ENCODE measurements around the gene RAET1E.
"Not testable (repeated sequence)": the region's sequence is repeated elsewhere in the genome, so short reads cannot be mapped to it uniquely, and the experiment has no call there.

The RAET1E gene

GRCh38 chr6:149863698-149864577 lies 34.0 kb downstream of the RAET1E start, which contains the start of gene LRP11:
LRP11 (minus strand) TSS chr6:149864359; CDS start chr6:149864020, 339 bp downstream.
- no peaks in the 10 kb centered on the region for H3K9me3 ChIP-seq (replicated peaks; ENCODE audit: low read length)
- peaks cover 41% of the 10 kb centered on the region for H3K4me1 ChIP-seq (ENCODE audit: control insufficient read depth, insufficient read depth, low read length)
- no peaks in the 10 kb centered on the region for H3K27me3 ChIP-seq (ENCODE audit: control insufficient read depth, insufficient read depth, low read length)
- peak within 1 kb of the TSS; percentile 72 for H3K4me3 ChIP-seq (ENCODE audit: low read length)
- H3K36me3 ChIP-seq (ENCODE audit: insufficient read depth, low read length) = no peaks in the 10 kb centered on the region
- peak within 1 kb of the TSS; percentile 83 for H3K9ac ChIP-seq (ENCODE audit: low read depth, low read length)
- H3K4me2 ChIP-seq (ENCODE audit: low read length) = peak within 1 kb of the TSS; percentile 97

- H3K9me3 ChIP-seq (replicated peaks; ENCODE audit: low read length) = no peaks in the 10 kb centered on the region
- peak overlapping the region; percentile 97 for H3K4me2 ChIP-seq (ENCODE audit: low read length)
- no peaks in the 10 kb centered on the region for H3K27me3 ChIP-seq (ENCODE audit: control insufficient read depth, insufficient read depth, low read length)
- peak overlapping the region; percentile 83 for H3K9ac ChIP-seq (ENCODE audit: low read depth, low read length)
- H3K4me3 ChIP-seq (ENCODE audit: low read length) = peak overlapping the region; percentile 72
- peaks cover 46% of the 10 kb centered on the region for H3K4me1 ChIP-seq (ENCODE audit: control insufficient read depth, insufficient read depth, low read length)
- no peaks in the 10 kb centered on the region for H3K36me3 ChIP-seq (ENCODE audit: insufficient read depth, low read length)
These were observed 34.8 kb downstream of the RAET1E start for GRCh38 chr6:149862922-149863697.

- Histone ChIP-seq H3K9ac (ENCODE audit: low read depth, low read length) (peak overlapping the region; percentile 83), H3K4me3 (ENCODE audit: low read length) (peak overlapping the region; percentile 72), H3K4me2 (ENCODE audit: low read length) (peak overlapping the region; percentile 97), H3K4me1 (ENCODE audit: control insufficient read depth, insufficient read depth, low read length) (peaks cover 50% of the 10 kb centered on the region)
- not testable (repeated sequence) for H3K36me3 ChIP-seq (ENCODE audit: insufficient read depth, low read length); H3K9me3 ChIP-seq (replicated peaks; ENCODE audit: low read length); H3K27me3 ChIP-seq (ENCODE audit: control insufficient read depth, insufficient read depth, low read length)
These were observed 35.5 kb downstream of the RAET1E start for GRCh38 chr6:149862424-149862738.

GRCh38 chr6:149861603-149862423 lies 36.1 kb downstream of the RAET1E start:
- peak overlapping the region; percentile 83 for H3K9ac ChIP-seq (ENCODE audit: low read depth, low read length)
- H3K36me3 ChIP-seq (ENCODE audit: insufficient read depth, low read length) = no peaks in the 10 kb centered on the region
- H3K4me2 ChIP-seq (ENCODE audit: low read length) = peak overlapping the region; percentile 97
- H3K4me3 ChIP-seq (ENCODE audit: low read length) = peak overlapping the region; percentile 72
- peaks cover 55% of the 10 kb centered on the region for H3K4me1 ChIP-seq (ENCODE audit: control insufficient read depth, insufficient read depth, low read length)
- no peaks in the 10 kb centered on the region for H3K27me3 ChIP-seq (ENCODE audit: control insufficient read depth, insufficient read depth, low read length)
- H3K9me3 ChIP-seq (replicated peaks; ENCODE audit: low read length) = no peaks in the 10 kb centered on the region

- Histone ChIP-seq H3K9me3 (replicated peaks; ENCODE audit: low read length) (no peaks in the 10 kb centered on the region), H3K36me3 (ENCODE audit: insufficient read depth, low read length) (no peaks in the 10 kb centered on the region), H3K4me1 (ENCODE audit: control insufficient read depth, insufficient read depth, low read length) (peaks cover 63% of the 10 kb centered on the region), H3K4me3 (ENCODE audit: low read length) (no peak overlapping the region), H3K9ac (ENCODE audit: low read depth, low read length) (no peak overlapping the region), H3K4me2 (ENCODE audit: low read length) (no peak overlapping the region), H3K27me3 (ENCODE audit: control insufficient read depth, insufficient read depth, low read length) (no peaks in the 10 kb centered on the region)
These were observed 36.9 kb downstream of the RAET1E start for GRCh38 chr6:149860834-149861602.

- Histone ChIP-seq H3K4me2 (ENCODE audit: low read length) (no peak overlapping the region), H3K4me3 (ENCODE audit: low read length) (no peak overlapping the region), H3K9me3 (replicated peaks; ENCODE audit: low read length) (no peaks in the 10 kb centered on the region), H3K27me3 (ENCODE audit: control insufficient read depth, insufficient read depth, low read length) (no peaks in the 10 kb centered on the region), H3K36me3 (ENCODE audit: insufficient read depth, low read length) (no peaks in the 10 kb centered on the region), H3K9ac (ENCODE audit: low read depth, low read length) (no peak overlapping the region), H3K4me1 (ENCODE audit: control insufficient read depth, insufficient read depth, low read length) (peaks cover 69% of the 10 kb centered on the region)
These were observed 37.4 kb downstream of the RAET1E start for GRCh38 chr6:149860513-149860833.

GRCh38 chr6:149859938-149860337 lies 38.0 kb downstream of the RAET1E start:
- no peak overlapping the region for H3K4me3 ChIP-seq (ENCODE audit: low read length)
- H3K4me2 ChIP-seq (ENCODE audit: low read length) = no peak overlapping the region
- H3K36me3 ChIP-seq (ENCODE audit: insufficient read depth, low read length) = no peaks in the 10 kb centered on the region
- no peak overlapping the region for H3K9ac ChIP-seq (ENCODE audit: low read depth, low read length)
- peaks cover 73% of the 10 kb centered on the region for H3K4me1 ChIP-seq (ENCODE audit: control insufficient read depth, insufficient read depth, low read length)
- H3K9me3 ChIP-seq (replicated peaks; ENCODE audit: low read length) = no peaks in the 10 kb centered on the region
- no peaks in the 10 kb centered on the region for H3K27me3 ChIP-seq (ENCODE audit: control insufficient read depth, insufficient read depth, low read length)

- no peaks in the 10 kb centered on the region for H3K27me3 ChIP-seq (ENCODE audit: control insufficient read depth, insufficient read depth, low read length)
- H3K9me3 ChIP-seq (replicated peaks; ENCODE audit: low read length) = no peaks in the 10 kb centered on the region
- peaks cover 74% of the 10 kb centered on the region for H3K4me1 ChIP-seq (ENCODE audit: control insufficient read depth, insufficient read depth, low read length)
- H3K9ac ChIP-seq (ENCODE audit: low read depth, low read length) = no peak overlapping the region
- no peaks in the 10 kb centered on the region for H3K36me3 ChIP-seq (ENCODE audit: insufficient read depth, low read length)
- peak overlapping the region; percentile 25 for H3K4me2 ChIP-seq (ENCODE audit: low read length)
- H3K4me3 ChIP-seq (ENCODE audit: low read length) = no peak overlapping the region
These were observed 38.5 kb downstream of the RAET1E start for GRCh38 chr6:149859368-149859767.

- peaks cover 78% of the 10 kb centered on the region for H3K4me1 ChIP-seq (ENCODE audit: control insufficient read depth, insufficient read depth, low read length)
- H3K9ac ChIP-seq (ENCODE audit: low read depth, low read length) = peak overlapping the region; percentile 14
- H3K27me3 ChIP-seq (ENCODE audit: control insufficient read depth, insufficient read depth, low read length) = no peaks in the 10 kb centered on the region
- H3K36me3 ChIP-seq (ENCODE audit: insufficient read depth, low read length) = no peaks in the 10 kb centered on the region
- H3K4me2 ChIP-seq (ENCODE audit: low read length) = peak overlapping the region; percentile 81
- H3K4me3 ChIP-seq (ENCODE audit: low read length) = no peak overlapping the region
- no peaks in the 10 kb centered on the region for H3K9me3 ChIP-seq (replicated peaks; ENCODE audit: low read length)
These were observed 40.4 kb downstream of the RAET1E start for GRCh38 chr6:149857541-149857940.

GRCh38 chr6:149856256-149856994 lies 41.5 kb downstream of the RAET1E start:
- Histone ChIP-seq H3K36me3 (ENCODE audit: insufficient read depth, low read length) (no peaks in the 10 kb centered on the region), H3K9me3 (replicated peaks; ENCODE audit: low read length) (no peaks in the 10 kb centered on the region), H3K9ac (ENCODE audit: low read depth, low read length) (peak overlapping the region; percentile 76), H3K4me2 (ENCODE audit: low read length) (peak overlapping the region; percentile 81), H3K4me3 (ENCODE audit: low read length) (peak overlapping the region; percentile 43), H3K27me3 (ENCODE audit: control insufficient read depth, insufficient read depth, low read length) (no peaks in the 10 kb centered on the region), H3K4me1 (ENCODE audit: control insufficient read depth, insufficient read depth, low read length) (peaks cover 78% of the 10 kb centered on the region)

Measured in skeletal muscle satellite cell (primary cell).